NCI-H2029 treated with DMSO at 0.1 percent for 48 hours (cell line): ENCODE results near the gene MED15.
"Not testable (repeated sequence)": the region's sequence is repeated elsewhere in the genome, so short reads cannot be mapped to it uniquely, and the experiment has no call there.

Experiments
- DNase-seq: peaks from one replicate; lab custom pipeline; 2025; lab: John Stamatoyannopoulos, UW

MED15 gene

GRCh38 chr22:20602609-20603164 is 95.3 kb downstream of the MED15 start:
- DNase-seq = no peak

GRCh38 chr22:20604092-20604747 is 96.8 kb downstream of the MED15 start:
- no peak for DNase-seq

GRCh38 chr22:20604776-20605221 is 97.4 kb downstream of the MED15 start:
- DNase-seq = no peak

GRCh38 chr22:20605328-20605727 is 97.9 kb downstream of the MED15 start:
- DNase-seq = no peak

- DNase-seq = peak; percentile 63
Observed at GRCh38 chr22:20606041-20606783, 98.8 kb downstream of the MED15 start.

GRCh38 chr22:20606784-20607128 is 99.3 kb downstream of the MED15 start:
- DNase-seq = no peak

GRCh38 chr22:20607157-20607907 is 99.9 kb downstream of the MED15 start:
- no peak for DNase-seq

- DNase-seq = no peak
Observed at GRCh38 chr22:20610243-20610686, 102.9 kb downstream of the MED15 start.

- no peak for DNase-seq
Observed at GRCh38 chr22:20610757-20611156, 103.3 kb downstream of the MED15 start.

GRCh38 chr22:20611418-20611817 is 104.0 kb downstream of the MED15 start:
- DNase-seq = no peak

- DNase-seq = no peak
Observed at GRCh38 chr22:20613301-20613700, 105.9 kb downstream of the MED15 start.

GRCh38 chr22:20615021-20615420 is 107.6 kb downstream of the MED15 start:
- DNase-seq = no peak

- no peak for DNase-seq
Observed at GRCh38 chr22:20615533-20616450, 108.4 kb downstream of the MED15 start.

GRCh38 chr22:20616451-20617043 is 109.1 kb downstream of the MED15 start:
- no peak for DNase-seq

GRCh38 chr22:20618488-20618887 is 111.1 kb downstream of the MED15 start:
- DNase-seq = no peak

- DNase-seq = no peak
Observed at GRCh38 chr22:20619045-20619892, 111.9 kb downstream of the MED15 start.

GRCh38 chr22:20619893-20620194 is 112.4 kb downstream of the MED15 start:
- not testable (repeated sequence) for DNase-seq

- DNase-seq = no peak
Observed at GRCh38 chr22:20621162-20621561, 113.8 kb downstream of the MED15 start.

GRCh38 chr22:20622650-20623339 is 115.4 kb downstream of the MED15 start:
- DNase-seq = no peak

- DNase-seq = no peak
Observed at GRCh38 chr22:20624161-20624616, 116.8 kb downstream of the MED15 start.
